Lung (tissue), 12 donors: ENCODE measurements around the gene GLIS1. TPM values are rescaled to one million over a fixed set of nuclear protein-coding genes. Genes with fewer than 3 reads are reported as not detected.
A peak's percentile ranks its signal among the peaks of the same experiment; 100 is the strongest.

ENCODE experiments used
- ATAC-seq: fragments of 200-7000 bp; cut with Tn5 transposase; one replicate; pipeline ENCODE4 v1.9.1; 2020; ENCODE audit warnings: moderate number of reproducible peaks; ENCODE audit not compliant: insufficient read depth, low FRiP score
- DNase-seq, 3 donors: peaks; one replicate each; pipeline ENCODE4 v3.0.0-alpha.2; 2013 to 2017
- H3K27ac ChIP-seq, 2 donors: one replicate each; pipeline ENCODE4 v1.5.1; 2013; ENCODE audit warnings: mild to moderate bottlenecking in 2 of 2, moderate library complexity in 2 of 2, control low read depth in 1 of 2, inconsistent platforms in 1 of 2, low read depth in 1 of 2, low read length in 1 of 2
- H3K27me3 ChIP-seq, 3 donors: one replicate each; pipeline ENCODE4 v1.5.1; 2013; ENCODE audit warnings: low read length in 2 of 3; ENCODE audit not compliant: control insufficient read depth in 3 of 3, insufficient read depth in 3 of 3
- H3K36me3 ChIP-seq, 4 donors: one replicate each; pipeline ENCODE4 v1.5.1; 2013; ENCODE audit warnings: low read length in 4 of 4, mild to moderate bottlenecking in 1 of 4, moderate library complexity in 1 of 4; ENCODE audit not compliant: control insufficient read depth in 4 of 4, insufficient read depth in 4 of 4
- H3K4me1 ChIP-seq, 5 donors: one replicate each; pipeline ENCODE4 v1.5.1; 2013; ENCODE audit warnings: low read length in 5 of 5, mild to moderate bottlenecking in 2 of 5, moderate library complexity in 1 of 5; ENCODE audit not compliant: control insufficient read depth in 5 of 5, insufficient read depth in 5 of 5
- H3K4me3 ChIP-seq: one replicate; pipeline ENCODE4 v1.5.1; 2013; ENCODE audit warnings: mild to moderate bottlenecking, control low read depth, moderate library complexity
- H3K9ac ChIP-seq, 2 donors: one replicate each; pipeline ENCODE4 v1.5.1; 2013; ENCODE audit warnings: low read length in 2 of 2, control low read depth in 1 of 2; ENCODE audit not compliant: insufficient read depth in 1 of 2
- H3K9me3 ChIP-seq, 4 donors: one replicate each; pipeline ENCODE4 v1.5.1; 2013; ENCODE audit warnings: low read length in 3 of 4, mild to moderate bottlenecking in 1 of 4, moderate library complexity in 1 of 4; ENCODE audit not compliant: control insufficient read depth in 4 of 4, insufficient read depth in 3 of 4
- WGBS, 2 donors: extraction: QIAGEN DNeasy Blood & Tissue Kit; methylation state at CpG; one replicate each; pipeline ENCODE4 v1.1.7; 2013; 5-methylcytosine and 5-hydroxymethylcytosine counted together
- polyA plus RNA-seq, 2 donors: library from polyadenylated mRNA; stranded (reverse); fragments of 200-250 nt; gene quantifications; one replicate each; pipeline ENCODE4 v1.2.1, GENCODE V29; 2013
- total RNA-seq, 2 donors: library from RNA; depleted of rRNA in 1 of 2; stranded (reverse); fragments of >200 nt in 1 of 2; gene quantifications; one replicate each; pipeline ENCODE4 v1.2.1, GENCODE V29; 2014 to 2021
- TF ChIP-seq, protein P1 (sequence below): IDR thresholded peaks from 2 replicates; pipeline ENCODE4 v1.5.1; 2012; ENCODE audit warnings: mild to moderate bottlenecking; ENCODE audit errors: control extremely low read depth, extremely low read depth
- donor health status: control.
- donor health status: control.
- donor health status: Bipolar disorder and iron deficiency.
- donor health status: healthy.
- donor health status: DM: yes; HTN: yes; CAD: no.

The GLIS1 gene
- total and polyA plus RNA-seq, 4 donors = 0.05 to 0.18 (median 0.17) TPM; not detected in 1

GRCh38 chr1:53594391-53595180 lies 144.4 kb downstream of the GLIS1 start:
- WGBS, 2 donors = 88 to 91% methylated on average over 30 to 31 of the region's 31 CpGs
- no peak for ATAC-seq
- TF ChIP-seq, protein P1, sequence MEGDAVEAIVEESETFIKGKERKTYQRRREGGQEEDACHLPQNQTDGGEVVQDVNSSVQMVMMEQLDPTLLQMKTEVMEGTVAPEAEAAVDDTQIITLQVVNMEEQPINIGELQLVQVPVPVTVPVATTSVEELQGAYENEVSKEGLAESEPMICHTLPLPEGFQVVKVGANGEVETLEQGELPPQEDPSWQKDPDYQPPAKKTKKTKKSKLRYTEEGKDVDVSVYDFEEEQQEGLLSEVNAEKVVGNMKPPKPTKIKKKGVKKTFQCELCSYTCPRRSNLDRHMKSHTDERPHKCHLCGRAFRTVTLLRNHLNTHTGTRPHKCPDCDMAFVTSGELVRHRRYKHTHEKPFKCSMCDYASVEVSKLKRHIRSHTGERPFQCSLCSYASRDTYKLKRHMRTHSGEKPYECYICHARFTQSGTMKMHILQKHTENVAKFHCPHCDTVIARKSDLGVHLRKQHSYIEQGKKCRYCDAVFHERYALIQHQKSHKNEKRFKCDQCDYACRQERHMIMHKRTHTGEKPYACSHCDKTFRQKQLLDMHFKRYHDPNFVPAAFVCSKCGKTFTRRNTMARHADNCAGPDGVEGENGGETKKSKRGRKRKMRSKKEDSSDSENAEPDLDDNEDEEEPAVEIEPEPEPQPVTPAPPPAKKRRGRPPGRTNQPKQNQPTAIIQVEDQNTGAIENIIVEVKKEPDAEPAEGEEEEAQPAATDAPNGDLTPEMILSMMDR = no peak

GRCh38 chr1:53593758-53594380 lies 145.1 kb downstream of the GLIS1 start:
- 66 to 69% methylated on average over 23 to 27 of the region's 27 CpGs for whole genome bisulfite sequencing, 2 donors
- TF ChIP-seq, protein P1 = no peak
- DNase-seq = peak; percentile 22 to 60 (median 44)

More at GRCh38 chr1:53594391-53595180, 144.4 kb downstream of the GLIS1 start:
- peaks cover 0 to 13% (median 3%) of the 10 kb centered on the region in 5 donors for H3K4me1 ChIP-seq
- H3K9ac ChIP-seq = no peak overlapping the region
- H3K9me3 ChIP-seq = no peaks in the 10 kb centered on the region
- no peak for DNase-seq
- no peaks in the 10 kb centered on the region for H3K36me3 ChIP-seq
- no peaks in the 10 kb centered on the region for H3K27me3 ChIP-seq
- no peak overlapping the region for H3K4me3 ChIP-seq
- no peak overlapping the region for H3K27ac ChIP-seq

DNA sequence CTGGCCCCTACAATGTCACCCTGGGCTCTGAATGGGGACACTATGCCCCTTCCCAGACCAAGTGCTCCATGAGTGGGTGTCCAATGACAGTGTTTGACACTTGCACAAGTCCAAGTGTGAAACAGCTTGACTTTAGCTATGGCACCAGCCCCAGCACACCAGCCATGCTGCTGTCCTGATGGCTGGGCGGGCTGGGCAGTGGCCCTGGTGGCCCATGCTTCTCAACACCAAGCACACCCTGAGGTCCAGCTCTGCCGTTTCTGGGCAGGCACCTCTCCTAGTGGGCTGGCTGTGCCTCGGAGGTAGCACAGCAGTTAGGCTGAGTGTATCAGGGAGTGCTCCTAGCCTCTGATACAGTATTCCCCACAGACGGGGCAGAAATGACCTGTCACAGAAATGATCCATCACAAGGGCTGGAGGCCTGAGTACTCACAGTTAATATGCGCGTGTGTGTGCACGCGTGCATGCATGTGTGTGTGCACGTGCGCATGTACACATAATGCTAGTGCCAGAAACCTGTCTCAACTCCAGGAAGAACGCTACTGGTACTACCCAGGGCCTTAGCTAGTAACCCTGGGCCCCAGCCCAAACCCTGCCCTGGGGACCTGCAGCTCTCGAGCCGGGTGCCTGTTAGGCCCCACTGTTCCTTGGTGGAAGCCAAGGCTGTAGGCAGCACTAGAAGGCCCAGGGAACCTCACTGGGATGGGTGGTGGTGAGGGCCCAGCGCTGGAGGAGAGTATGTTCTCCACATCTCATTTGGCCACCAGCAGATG lies 145.8 kb downstream of the GLIS1 start:
- Histone ChIP-seq H3K4me1 (peaks cover 0 to 13% (median 3%) of the 10 kb centered on the region in 5 donors), H3K36me3 (no peaks in the 10 kb centered on the region), H3K9ac (no peak overlapping the region), H3K9me3 (no peaks in the 10 kb centered on the region), H3K27me3 (no peaks in the 10 kb centered on the region), H3K4me3 (no peak overlapping the region), H3K27ac (no peak overlapping the region)
- ATAC-seq (no peak), DNase-seq (no peak)
- 87 to 91% methylated on average over 14 of the region's 14 CpGs for WGBS, 2 donors
- TF ChIP-seq, protein P1 = no peak

More at GRCh38 chr1:53593758-53594380, 145.1 kb downstream of the GLIS1 start:
- no peak overlapping the region for H3K9ac ChIP-seq
- no peak overlapping the region for H3K27ac ChIP-seq
- H3K27me3 ChIP-seq = no peaks in the 10 kb centered on the region
- H3K9me3 ChIP-seq = no peaks in the 10 kb centered on the region
- ATAC-seq = peak; percentile 70
- no peaks in the 10 kb centered on the region for H3K36me3 ChIP-seq
- H3K4me3 ChIP-seq = no peak overlapping the region
- peaks cover 0 to 13% (median 3%) of the 10 kb centered on the region in 5 donors for H3K4me1 ChIP-seq
